IMR-90 (cell line): Measurements from ENCODE around the gene CABP7.

ENCODE experiments used
- BHLHE40 ChIP-seq: fragments of 150-350 bp; IDR thresholded peaks from 2 replicates; pipeline ENCODE4 v1.6.1; 2016; ENCODE audit warnings: mild to moderate bottlenecking, low read depth, low read length
- ELK1 ChIP-seq: fragments of 150-350 bp; IDR thresholded peaks from 2 replicates; pipeline ENCODE4 v1.6.1; 2016; ENCODE audit warnings: low read depth, mild to moderate bottlenecking, low read length, moderate library complexity, borderline replicate concordance
- MXI1 ChIP-seq: IDR thresholded peaks from 2 replicates; pipeline ENCODE4 v1.6.1; 2012; ENCODE audit warnings: low read depth, mild to moderate bottlenecking, low read length, moderate library complexity, borderline replicate concordance
- RAD21 ChIP-seq: IDR thresholded peaks from 2 replicates; pipeline ENCODE4 v1.6.1; 2012; ENCODE audit warnings: low read length, improper control_type of control experiment
- RFX5 ChIP-seq: IDR thresholded peaks from 2 replicates; pipeline ENCODE4 v1.8.0; 2012; ENCODE audit warnings: low read depth, mild to moderate bottlenecking, low read length, moderate library complexity
- SMC3 ChIP-seq: fragments of 150-350 bp; IDR thresholded peaks from 2 replicates; pipeline ENCODE4 v1.6.1; 2016; ENCODE audit warnings: low read depth, mild to moderate bottlenecking, antibody characterized with exemption, low read length, moderate library complexity
- USF2 ChIP-seq: fragments of 150-350 bp; IDR thresholded peaks from 2 replicates; pipeline ENCODE4 v1.6.1; 2017; ENCODE audit warnings: mild to moderate bottlenecking, antibody characterized with exemption, low read length, low read depth
- TF ChIP-seq, protein P1 (sequence below): conservative IDR thresholded peaks from 2 replicates; pipeline ENCODE4 v1.5.1; 2012; ENCODE audit warnings: mild to moderate bottlenecking, low read depth, low read length, improper control_type of control experiment

- no peak for TF ChIP-seq RFX5
- no peak for TF ChIP-seq RAD21
- no peak for TF ChIP-seq MXI1
- TF ChIP-seq, protein P1, sequence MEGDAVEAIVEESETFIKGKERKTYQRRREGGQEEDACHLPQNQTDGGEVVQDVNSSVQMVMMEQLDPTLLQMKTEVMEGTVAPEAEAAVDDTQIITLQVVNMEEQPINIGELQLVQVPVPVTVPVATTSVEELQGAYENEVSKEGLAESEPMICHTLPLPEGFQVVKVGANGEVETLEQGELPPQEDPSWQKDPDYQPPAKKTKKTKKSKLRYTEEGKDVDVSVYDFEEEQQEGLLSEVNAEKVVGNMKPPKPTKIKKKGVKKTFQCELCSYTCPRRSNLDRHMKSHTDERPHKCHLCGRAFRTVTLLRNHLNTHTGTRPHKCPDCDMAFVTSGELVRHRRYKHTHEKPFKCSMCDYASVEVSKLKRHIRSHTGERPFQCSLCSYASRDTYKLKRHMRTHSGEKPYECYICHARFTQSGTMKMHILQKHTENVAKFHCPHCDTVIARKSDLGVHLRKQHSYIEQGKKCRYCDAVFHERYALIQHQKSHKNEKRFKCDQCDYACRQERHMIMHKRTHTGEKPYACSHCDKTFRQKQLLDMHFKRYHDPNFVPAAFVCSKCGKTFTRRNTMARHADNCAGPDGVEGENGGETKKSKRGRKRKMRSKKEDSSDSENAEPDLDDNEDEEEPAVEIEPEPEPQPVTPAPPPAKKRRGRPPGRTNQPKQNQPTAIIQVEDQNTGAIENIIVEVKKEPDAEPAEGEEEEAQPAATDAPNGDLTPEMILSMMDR, result no peak
- no peak for TF ChIP-seq USF2
- no peak for TF ChIP-seq BHLHE40
- no peak for TF ChIP-seq SMC3
- TF ChIP-seq ELK1, result no peak
Observed at GRCh38 chr22:29720811-29721323, 1.1 kb downstream of the CABP7 start.
